K562 (cell line): ENCODE data around the gene PDLIM4. TPM values are rescaled to one million over a fixed set of nuclear protein-coding genes. Genes with fewer than 3 reads are reported as not detected.
A peak's percentile ranks its signal among the peaks of the same experiment; 100 is the strongest.

Experiments
- CBFA2T3 ChIP-seq: fragments of 450-650 bp; IDR thresholded peaks from 2 replicates; pipeline ENCODE4 v1.6.1; 2017
- CBFB ChIP-seq: sonication (generic); formaldehyde crosslinking; IDR thresholded peaks from 2 replicates; pipeline ENCODE4 v1.4.0; 2020; ENCODE audit warnings: mild to moderate bottlenecking, missing genetic modification reagents
- CEBPB ChIP-seq: fragments of 450-650 bp; IDR thresholded peaks from 2 replicates; pipeline ENCODE4 v1.6.1; 2016; ENCODE audit warnings: missing genetic modification characterization, missing compliant biosample characterization
- DEAF1 ChIP-seq: fragments of 450-650 bp; formaldehyde crosslinking; IDR thresholded peaks from 2 replicates; pipeline ENCODE4 v1.4.0; 2020; ENCODE audit warnings: mild to moderate bottlenecking, moderate library complexity
- HSF4 ChIP-seq: fragments of 250-450 bp; sonication (Bioruptor Pico); IDR thresholded peaks from 2 replicates; pipeline ENCODE4 v2.1.2; 2022; ENCODE audit warnings: mild to moderate bottlenecking, moderate library complexity, borderline replicate concordance
- LEF1 ChIP-seq: fragments of 450-650 bp; IDR thresholded peaks from 2 replicates; pipeline ENCODE4 v1.6.1; 2016; ENCODE audit warnings: mild to moderate bottlenecking
- MAZ ChIP-seq, 2 experiments: fragments of 450-650 bp in 1 of 2; sonication (generic) in 1 of 2; formaldehyde crosslinking; IDR thresholded peaks in 1 of 2; conservative IDR thresholded peaks in 1 of 2; 2 replicates each; pipeline versions ENCODE4 v1.4.0 to v1.5.0; 2020; ENCODE audit warnings: mild to moderate bottlenecking in 1 of 2, missing genetic modification reagents in 1 of 2
- SETDB1 ChIP-seq: IDR thresholded peaks from one replicate; pipeline ENCODE4 v1.6.1; 2012; ENCODE audit warnings: low read length, control low read depth, inconsistent platforms
- SMARCC2 ChIP-seq: fragments of 450-650 bp; IDR thresholded peaks from 2 replicates; pipeline ENCODE4 v1.6.1; 2017; ENCODE audit warnings: antibody characterized with exemption, moderate library complexity, mild to moderate bottlenecking, low read depth
- SRSF9 ChIP-seq: fragments of 200-400 bp; formaldehyde crosslinking; IDR thresholded peaks from 2 replicates; pipeline ENCODE4 v1.6.1; 2017; ENCODE audit warnings: low read depth, low read length, borderline replicate concordance
- TOE1 ChIP-seq, 2 experiments: fragments of 450-650 bp in 1 of 2; sonication (generic) in 1 of 2; formaldehyde crosslinking in 1 of 2; IDR thresholded peaks; 2 replicates each; pipeline versions ENCODE4 v1.7.1 to v1.8.0; 2016 to 2022; ENCODE audit warnings: borderline replicate concordance in 2 of 2, mild to moderate bottlenecking in 2 of 2, antibody characterized with exemption in 1 of 2, inconsistent platforms in 1 of 2, low read depth in 1 of 2, missing genetic modification reagents in 1 of 2, moderate library complexity in 1 of 2
- ZKSCAN1 ChIP-seq: fragments of 150-350 bp; IDR thresholded peaks from 2 replicates; pipeline ENCODE4 v1.6.1; 2016; ENCODE audit warnings: low read depth, low read length
- ZNF143 ChIP-seq: sonication (generic); formaldehyde crosslinking; IDR thresholded peaks from 2 replicates; pipeline ENCODE4 v1.9.0; 2022; ENCODE audit warnings: mild to moderate bottlenecking, missing genetic modification reagents
- ZNF217 ChIP-seq: sonication (generic); formaldehyde crosslinking; IDR thresholded peaks from 2 replicates; pipeline ENCODE4 v1.8.0; 2022; ENCODE audit warnings: mild to moderate bottlenecking, missing genetic modification reagents
- ZNF830 ChIP-seq: fragments of 250-450 bp; sonication (Bioruptor Pico); IDR thresholded peaks from 2 replicates; pipeline ENCODE4 v1.5.0; 2021; ENCODE audit warnings: mild to moderate bottlenecking
- polyA plus RNA-seq, 8 experiments: library from polyadenylated mRNA; depleted of rRNA in 4 of 8; stranded (reverse) in 5 of 8; unstranded in 3 of 8; fragments of >200 nt; fragmentation: Nextera tagmentation in 2 of 8; fragmentation: Illumina TruSeq in 1 of 8; extraction: Ambion mirVana in 2 of 8; extraction: Trizol in 1 of 8; gene quantifications; 2 replicates each; pipeline versions ENCODE4 v1.2.1 to v1.2.3, GENCODE V29; 2011 to 2014; ENCODE audit warnings: inconsistent platforms in 1 of 8, missing spikeins in 1 of 8
- total RNA-seq, 7 experiments: library from RNA; depleted of rRNA in 6 of 7; stranded (reverse); fragments of >200 nt in 6 of 7; fragmentation: Illumina TruSeq in 2 of 7; extraction: Trizol in 2 of 7; gene quantifications; 2 replicates each; pipeline versions ENCODE4 v1.2.1 to v1.2.3, GENCODE V29; 2011 to 2021; ENCODE audit warnings: low replicate concordance in 1 of 7
- TF ChIP-seq, protein P1 (sequence below): sonication (generic); formaldehyde crosslinking; IDR thresholded peaks from 2 replicates; pipeline ENCODE4 v1.8.1; 2023; ENCODE audit warnings: mild to moderate bottlenecking, missing genetic modification reagents
- TF ChIP-seq, protein P2 (sequence below): sonication (generic); formaldehyde crosslinking; IDR thresholded peaks from 2 replicates; pipeline ENCODE4 v1.8.0; 2022; ENCODE audit warnings: mild to moderate bottlenecking, missing genetic modification reagents
- TF ChIP-seq, protein P3 (sequence below): sonication (generic); formaldehyde crosslinking; IDR thresholded peaks from 2 replicates; pipeline ENCODE4 v1.8.1; 2023; ENCODE audit warnings: mild to moderate bottlenecking, missing genetic modification reagents
- TF ChIP-seq, protein P4 (sequence below): fragments of 250-450 bp; sonication (Bioruptor Pico); IDR thresholded peaks from 2 replicates; pipeline ENCODE4 v1.4.0; 2020; ENCODE audit warnings: borderline replicate concordance

The PDLIM4 gene
- total and polyA plus RNA-seq, 9 of the 15 experiments (the other 6 are each of a cell fraction or from before 2014, with no cell fraction given): 0.28 to 32.8 (median 13.1) TPM

DNA sequence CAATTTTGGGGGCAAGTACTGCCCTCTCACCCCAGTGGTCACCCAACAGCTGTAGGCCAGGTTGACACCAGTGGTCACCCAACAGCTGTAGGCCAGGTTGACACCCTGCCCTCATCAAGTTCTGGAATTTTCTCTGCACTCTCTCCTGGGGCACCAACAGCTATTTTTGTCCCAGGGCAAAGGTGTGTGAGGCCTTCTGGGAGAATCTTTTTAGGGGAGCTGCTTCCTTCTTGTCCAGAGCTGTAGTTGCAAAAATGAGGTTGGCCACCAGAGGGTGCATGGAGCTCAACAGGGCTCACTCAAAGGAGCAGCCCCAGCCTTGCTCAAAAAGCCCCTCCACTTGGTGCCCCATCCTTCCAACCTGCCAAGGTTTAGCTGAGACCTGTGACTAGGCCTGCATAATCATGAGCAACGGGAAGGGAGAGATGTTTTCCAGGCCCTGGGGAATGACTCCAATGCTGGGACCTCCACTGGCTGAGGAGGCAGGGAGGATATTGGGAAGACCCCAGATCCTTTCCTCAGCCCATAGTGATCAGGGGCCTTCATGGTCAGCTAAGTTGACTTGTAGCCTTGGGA, 19.2 kb upstream of the PDLIM4 start (continued):
- TF ChIP-seq SRSF9 (no peak), CEBPB (tag) (no peak), ZNF830 (CRISPR knock-in tag) (no peak), ZNF217 (CRISPR knock-in tag) (no peak), MAZ (CRISPR knock-in tag; conservative IDR thresholded peaks at IDR 0.05 in 1 of 2, IDR thresholded peaks at IDR 0.05 in 1 of 2) (peak in 1 of 2 experiments; percentile 70; a peak in 3 of 4 replicates), SETDB1 (no peak), ZKSCAN1 (no peak), DEAF1 (CRISPR knock-in tag) (0 out of 2 replicates have a peak, but pooled peaks have one; percentile 38), CBFB (CRISPR knock-in tag) (no peak), HSF4 (CRISPR knock-in tag) (no peak), TOE1 (IDR thresholded peaks at IDR 0.05; ENCODE audit: borderline replicate concordance) (no peak), TOE1 (CRISPR knock-in tag; IDR thresholded peaks at IDR 0.05; ENCODE audit: borderline replicate concordance, low read depth) (no peak), ZNF143 (CRISPR knock-in tag) (0 out of 2 replicates have a peak, but pooled peaks have one; percentile 21), SMARCC2 (no peak), CBFA2T3 (no peak), LEF1 (no peak)
- TF ChIP-seq, protein P1, sequence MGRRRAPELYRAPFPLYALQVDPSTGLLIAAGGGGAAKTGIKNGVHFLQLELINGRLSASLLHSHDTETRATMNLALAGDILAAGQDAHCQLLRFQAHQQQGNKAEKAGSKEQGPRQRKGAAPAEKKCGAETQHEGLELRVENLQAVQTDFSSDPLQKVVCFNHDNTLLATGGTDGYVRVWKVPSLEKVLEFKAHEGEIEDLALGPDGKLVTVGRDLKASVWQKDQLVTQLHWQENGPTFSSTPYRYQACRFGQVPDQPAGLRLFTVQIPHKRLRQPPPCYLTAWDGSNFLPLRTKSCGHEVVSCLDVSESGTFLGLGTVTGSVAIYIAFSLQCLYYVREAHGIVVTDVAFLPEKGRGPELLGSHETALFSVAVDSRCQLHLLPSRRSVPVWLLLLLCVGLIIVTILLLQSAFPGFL (CRISPR knock-in tag): no peak
- TF ChIP-seq, protein P2, sequence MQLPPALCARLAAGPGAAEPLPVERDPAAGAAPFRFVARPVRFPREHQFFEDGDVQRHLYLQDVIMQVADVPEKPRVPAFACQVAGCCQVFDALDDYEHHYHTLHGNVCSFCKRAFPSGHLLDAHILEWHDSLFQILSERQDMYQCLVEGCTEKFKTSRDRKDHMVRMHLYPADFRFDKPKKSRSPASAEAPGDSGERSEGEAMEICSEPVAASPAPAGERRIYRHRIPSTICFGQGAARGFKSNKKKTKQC (CRISPR knock-in tag): no peak
- TF ChIP-seq, protein P3, sequence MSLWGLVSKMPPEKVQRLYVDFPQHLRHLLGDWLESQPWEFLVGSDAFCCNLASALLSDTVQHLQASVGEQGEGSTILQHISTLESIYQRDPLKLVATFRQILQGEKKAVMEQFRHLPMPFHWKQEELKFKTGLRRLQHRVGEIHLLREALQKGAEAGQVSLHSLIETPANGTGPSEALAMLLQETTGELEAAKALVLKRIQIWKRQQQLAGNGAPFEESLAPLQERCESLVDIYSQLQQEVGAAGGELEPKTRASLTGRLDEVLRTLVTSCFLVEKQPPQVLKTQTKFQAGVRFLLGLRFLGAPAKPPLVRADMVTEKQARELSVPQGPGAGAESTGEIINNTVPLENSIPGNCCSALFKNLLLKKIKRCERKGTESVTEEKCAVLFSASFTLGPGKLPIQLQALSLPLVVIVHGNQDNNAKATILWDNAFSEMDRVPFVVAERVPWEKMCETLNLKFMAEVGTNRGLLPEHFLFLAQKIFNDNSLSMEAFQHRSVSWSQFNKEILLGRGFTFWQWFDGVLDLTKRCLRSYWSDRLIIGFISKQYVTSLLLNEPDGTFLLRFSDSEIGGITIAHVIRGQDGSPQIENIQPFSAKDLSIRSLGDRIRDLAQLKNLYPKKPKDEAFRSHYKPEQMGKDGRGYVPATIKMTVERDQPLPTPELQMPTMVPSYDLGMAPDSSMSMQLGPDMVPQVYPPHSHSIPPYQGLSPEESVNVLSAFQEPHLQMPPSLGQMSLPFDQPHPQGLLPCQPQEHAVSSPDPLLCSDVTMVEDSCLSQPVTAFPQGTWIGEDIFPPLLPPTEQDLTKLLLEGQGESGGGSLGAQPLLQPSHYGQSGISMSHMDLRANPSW (CRISPR knock-in tag): no peak
- TF ChIP-seq, protein P4, sequence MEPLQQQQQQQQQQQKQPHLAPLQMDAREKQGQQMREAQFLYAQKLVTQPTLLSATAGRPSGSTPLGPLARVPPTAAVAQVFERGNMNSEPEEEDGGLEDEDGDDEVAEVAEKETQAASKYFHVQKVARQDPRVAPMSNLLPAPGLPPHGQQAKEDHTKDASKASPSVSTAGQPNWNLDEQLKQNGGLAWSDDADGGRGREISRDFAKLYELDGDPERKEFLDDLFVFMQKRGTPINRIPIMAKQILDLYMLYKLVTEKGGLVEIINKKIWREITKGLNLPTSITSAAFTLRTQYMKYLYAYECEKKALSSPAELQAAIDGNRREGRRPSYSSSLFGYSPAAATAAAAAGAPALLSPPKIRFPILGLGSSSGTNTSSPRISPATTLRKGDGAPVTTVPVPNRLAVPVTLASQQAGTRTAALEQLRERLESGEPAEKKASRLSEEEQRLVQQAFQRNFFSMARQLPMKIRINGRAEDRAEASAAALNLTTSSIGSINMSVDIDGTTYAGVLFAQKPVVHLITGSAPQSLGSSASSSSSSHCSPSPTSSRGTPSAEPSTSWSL (CRISPR knock-in tag): no peak
